ENCODE results near the gene SYNGR3. TPM values are rescaled to one million over a fixed set of nuclear protein-coding genes. Genes with fewer than 3 reads are reported as not detected.

The SYNGR3 gene
- total RNA-seq, 1 donor from 2014 or later, result 0.24 TPM

DNA sequence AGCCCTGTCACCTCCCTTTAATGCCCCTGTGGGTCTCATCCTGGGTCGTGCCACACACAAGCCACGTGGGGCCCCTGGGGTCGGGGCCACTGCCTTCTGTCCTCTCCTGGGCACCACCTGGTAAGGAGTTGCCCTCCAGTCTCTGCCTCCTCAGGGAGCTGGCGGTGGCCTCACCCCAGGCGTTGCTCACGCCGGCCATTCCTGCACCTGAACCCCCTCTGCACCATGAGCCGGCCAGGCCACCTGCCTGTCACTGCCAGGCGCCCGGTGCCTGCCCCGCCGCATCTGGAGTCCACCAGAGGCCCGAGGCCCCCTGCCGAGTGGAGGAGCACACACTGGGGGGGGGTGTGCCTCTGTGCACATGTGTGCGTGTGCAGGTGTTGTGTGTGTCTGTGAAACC lies 47.3 kb downstream of the SYNGR3 start:
- ATAC-seq (no peak), DNase-seq (no peak)
- H3K27me3 ChIP-seq (ENCODE audit: low read depth), result no peaks in the 10 kb centered on the region
- H3K4me1 ChIP-seq, result peaks cover 95% of the 10 kb centered on the region
- TF ChIP-seq, protein P1, sequence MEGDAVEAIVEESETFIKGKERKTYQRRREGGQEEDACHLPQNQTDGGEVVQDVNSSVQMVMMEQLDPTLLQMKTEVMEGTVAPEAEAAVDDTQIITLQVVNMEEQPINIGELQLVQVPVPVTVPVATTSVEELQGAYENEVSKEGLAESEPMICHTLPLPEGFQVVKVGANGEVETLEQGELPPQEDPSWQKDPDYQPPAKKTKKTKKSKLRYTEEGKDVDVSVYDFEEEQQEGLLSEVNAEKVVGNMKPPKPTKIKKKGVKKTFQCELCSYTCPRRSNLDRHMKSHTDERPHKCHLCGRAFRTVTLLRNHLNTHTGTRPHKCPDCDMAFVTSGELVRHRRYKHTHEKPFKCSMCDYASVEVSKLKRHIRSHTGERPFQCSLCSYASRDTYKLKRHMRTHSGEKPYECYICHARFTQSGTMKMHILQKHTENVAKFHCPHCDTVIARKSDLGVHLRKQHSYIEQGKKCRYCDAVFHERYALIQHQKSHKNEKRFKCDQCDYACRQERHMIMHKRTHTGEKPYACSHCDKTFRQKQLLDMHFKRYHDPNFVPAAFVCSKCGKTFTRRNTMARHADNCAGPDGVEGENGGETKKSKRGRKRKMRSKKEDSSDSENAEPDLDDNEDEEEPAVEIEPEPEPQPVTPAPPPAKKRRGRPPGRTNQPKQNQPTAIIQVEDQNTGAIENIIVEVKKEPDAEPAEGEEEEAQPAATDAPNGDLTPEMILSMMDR (IDR thresholded peaks at IDR 0.05), result no peak
- H3K4me3 ChIP-seq, result peak overlapping the region; percentile 55
- intact Hi-C loops (cut with DNase I), result no loop called here
- peak overlapping the region; percentile 92 for H3K27ac ChIP-seq
- H3K9me3 ChIP-seq, result no peaks in the 10 kb centered on the region
- peaks cover 33% of the 10 kb centered on the region for H3K36me3 ChIP-seq

DNA sequence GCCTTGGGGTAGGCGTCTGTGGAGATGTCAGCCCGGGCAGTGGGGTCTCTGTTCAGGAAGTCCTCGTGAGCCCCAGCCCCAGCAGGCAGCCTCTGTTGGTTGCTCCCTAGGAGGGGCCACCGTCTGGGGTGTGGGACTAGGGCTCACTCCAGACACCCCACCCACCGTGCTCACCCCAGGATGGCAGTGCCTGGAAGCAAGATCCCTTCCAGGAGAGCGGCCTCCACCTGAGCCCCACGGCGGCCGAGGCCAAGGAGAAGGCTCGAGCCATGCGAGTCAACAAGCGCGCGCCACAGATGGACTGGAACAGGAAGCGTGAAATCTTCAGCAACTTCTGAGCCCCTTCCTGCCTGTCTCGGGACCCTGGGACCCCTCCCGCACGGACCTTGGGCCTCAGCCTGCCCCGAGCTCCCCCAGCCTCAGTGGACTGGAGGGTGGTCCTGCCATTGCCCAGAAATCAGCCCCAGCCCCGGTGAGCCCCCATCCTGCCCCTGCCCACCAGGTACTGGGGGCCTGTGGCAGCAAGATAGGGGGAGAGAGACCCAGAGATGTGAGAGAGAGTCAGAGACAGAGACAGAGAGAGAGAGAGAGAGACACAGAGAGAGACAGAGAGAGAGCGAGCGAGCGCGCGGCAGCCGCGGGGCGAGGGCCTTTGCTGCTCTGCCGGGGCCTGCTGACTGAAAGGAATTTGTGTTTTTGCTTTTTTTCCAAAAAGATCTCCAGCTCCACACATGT lies 48.0 kb downstream of the SYNGR3 start:
- ATAC-seq (no peak), DNase-seq (no peak)
- H3K36me3 ChIP-seq, result peaks cover 33% of the 10 kb centered on the region
- no peaks in the 10 kb centered on the region for H3K9me3 ChIP-seq
- peak overlapping the region; percentile 55 for H3K4me3 ChIP-seq
- TF ChIP-seq, protein P1 (IDR thresholded peaks at IDR 0.05), result no peak
- no peaks in the 10 kb centered on the region for H3K27me3 ChIP-seq (ENCODE audit: low read depth)
- intact Hi-C loops (cut with DNase I), result no loop called here
- H3K27ac ChIP-seq, result peak overlapping the region; percentile 92
- H3K4me1 ChIP-seq, result peaks cover 93% of the 10 kb centered on the region

DNA sequence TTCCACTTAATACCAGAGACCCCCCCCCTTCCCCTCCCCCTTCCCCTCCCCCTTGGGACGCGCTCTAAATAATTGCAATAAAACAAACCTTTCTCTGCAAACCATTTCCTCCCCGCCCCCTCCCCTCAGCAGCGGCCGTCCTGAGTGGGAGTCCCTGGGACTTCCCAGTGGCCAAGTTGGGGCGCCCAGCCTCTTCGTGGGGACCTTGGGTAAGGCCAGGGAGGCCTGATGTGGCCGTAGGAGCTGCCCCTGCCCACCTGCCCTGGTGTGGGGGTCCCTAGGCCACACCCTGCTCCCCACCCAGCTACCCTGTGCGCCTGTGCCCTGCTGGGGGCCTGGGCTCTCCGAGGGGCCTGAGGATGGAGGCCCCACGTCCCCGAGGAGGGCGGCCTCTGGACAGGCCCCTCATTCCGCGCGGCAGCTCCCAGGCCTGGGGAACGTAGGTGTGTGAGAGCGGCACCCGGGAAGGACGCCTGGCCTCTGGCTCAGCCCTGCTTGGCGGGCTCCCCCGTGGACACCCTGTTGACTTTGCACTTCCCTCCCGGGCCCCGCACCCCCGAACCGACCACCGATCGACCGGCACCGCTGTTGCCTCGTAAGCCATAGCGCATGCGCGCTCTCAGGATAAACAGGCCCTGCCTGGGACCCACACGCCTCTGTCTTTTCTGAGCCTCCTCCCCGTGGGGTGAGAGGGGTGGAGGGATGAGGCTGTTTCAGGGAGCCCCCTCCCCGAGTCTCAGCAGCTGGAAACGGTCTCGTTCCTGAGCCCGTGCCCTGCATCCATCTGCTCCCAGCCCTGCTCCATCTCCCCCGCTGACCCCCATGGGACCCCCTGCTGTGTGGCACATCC lies 48.8 kb downstream of the SYNGR3 start:
- Histone ChIP-seq H3K36me3 (peaks cover 33% of the 10 kb centered on the region), H3K4me1 (peaks cover 93% of the 10 kb centered on the region), H3K4me3 (peak overlapping the region; percentile 31), H3K27me3 (ENCODE audit: low read depth) (no peaks in the 10 kb centered on the region), H3K9me3 (no peaks in the 10 kb centered on the region), H3K27ac (peak overlapping the region; percentile 92)
- TF ChIP-seq, protein P1 (IDR thresholded peaks at IDR 0.05), result no peak
- no peak for DNase-seq
- ATAC-seq, result no peak
- intact Hi-C loops (cut with DNase I), result no loop called here

DNA sequence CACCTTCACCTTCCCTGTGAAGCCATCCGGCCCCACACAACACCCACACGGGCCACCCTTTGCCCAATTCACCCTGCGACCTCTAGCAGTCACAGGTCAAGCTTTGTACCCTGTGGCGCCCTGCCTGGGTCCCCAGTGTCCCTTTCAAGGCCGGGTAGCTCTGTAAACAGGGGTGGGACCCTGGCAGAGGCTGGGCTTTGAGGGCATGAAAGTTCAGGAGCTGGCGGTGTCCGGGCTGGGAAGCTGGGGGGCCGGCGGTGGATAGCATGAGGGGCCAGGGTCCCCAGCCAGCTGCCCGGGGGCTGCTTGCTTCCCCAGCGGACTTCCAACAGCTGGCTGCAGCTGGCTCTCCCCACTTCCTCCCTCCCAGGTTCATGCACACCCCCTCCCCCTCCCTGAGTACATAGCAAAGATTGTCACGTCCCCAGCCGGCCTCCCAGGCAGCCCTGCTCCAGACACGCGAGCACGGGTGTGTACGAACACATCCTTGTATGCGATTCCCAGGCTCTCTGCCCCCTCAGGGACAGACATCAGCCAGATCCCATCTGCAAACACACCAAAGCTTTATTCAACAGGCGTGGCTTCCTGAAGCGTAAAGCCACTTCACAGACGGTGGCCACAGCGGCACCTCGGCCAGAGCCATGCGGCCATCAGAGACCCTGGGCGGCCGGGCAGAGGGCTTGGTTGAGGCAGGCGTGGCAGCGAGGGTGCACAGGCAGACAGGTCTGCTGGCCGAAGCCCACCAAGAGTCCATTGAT lies 49.7 kb downstream of the SYNGR3 start:
- DNase-seq (peak; percentile 83), ATAC-seq (peak in 1 of 2 donors; percentile 42)
- Histone ChIP-seq H3K4me1 (peaks cover 96% of the 10 kb centered on the region), H3K27ac (peak overlapping the region; percentile 92), H3K27me3 (ENCODE audit: low read depth) (no peaks in the 10 kb centered on the region), H3K9me3 (no peaks in the 10 kb centered on the region), H3K4me3 (peak overlapping the region; percentile 31), H3K36me3 (peaks cover 33% of the 10 kb centered on the region)
- TF ChIP-seq, protein P1 (IDR thresholded peaks at IDR 0.05), result no peak
- intact Hi-C loops (cut with DNase I), result no loop called here

DNA sequence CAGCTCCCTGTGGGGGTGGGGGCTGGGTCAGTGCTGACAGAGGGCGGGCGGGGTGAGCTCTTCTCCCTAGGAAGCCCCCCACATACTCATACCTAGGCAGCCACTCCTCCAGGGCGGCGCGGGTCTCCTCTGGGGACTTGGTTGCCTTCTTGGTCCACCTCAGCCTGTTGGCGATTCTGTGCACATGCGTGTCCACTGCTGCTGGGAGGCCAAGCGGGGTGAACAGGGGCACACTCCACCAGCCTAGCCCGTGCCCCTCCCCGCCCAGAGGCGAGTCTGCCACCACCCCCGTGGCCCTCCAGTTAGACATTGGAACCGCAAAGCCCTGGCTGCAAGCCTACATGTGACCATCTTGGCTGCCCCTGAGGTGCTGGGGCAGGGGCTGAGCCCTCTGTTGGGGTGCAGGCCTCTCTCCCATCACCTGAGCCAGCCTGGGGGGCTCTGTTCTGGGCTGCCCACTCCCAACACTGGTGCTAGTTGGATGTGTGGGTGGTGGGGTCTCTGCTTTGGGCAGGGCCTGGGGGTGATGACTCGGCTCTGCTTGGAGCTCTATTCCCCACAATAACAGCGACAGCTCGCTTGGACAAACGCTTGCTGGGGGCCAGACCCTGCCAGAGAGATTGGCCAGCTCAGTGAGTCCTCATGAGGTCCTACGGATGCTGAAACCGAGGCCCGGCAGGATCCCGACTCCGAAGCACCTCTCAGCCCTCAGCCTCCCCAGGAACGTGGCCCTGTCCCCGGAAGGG lies 50.4 kb downstream of the SYNGR3 start:
- intact Hi-C loops (cut with DNase I), result no loop called here
- no peaks in the 10 kb centered on the region for H3K27me3 ChIP-seq (ENCODE audit: low read depth)
- no peak for DNase-seq
- H3K4me3 ChIP-seq, result peak overlapping the region; percentile 31
- H3K27ac ChIP-seq, result peak overlapping the region; percentile 92
- TF ChIP-seq, protein P1 (IDR thresholded peaks at IDR 0.05), result no peak
- peaks cover 33% of the 10 kb centered on the region for H3K36me3 ChIP-seq
- H3K9me3 ChIP-seq, result no peaks in the 10 kb centered on the region
- peaks cover 97% of the 10 kb centered on the region for H3K4me1 ChIP-seq
- no peak for ATAC-seq
